IPS DF 6.9 (cell line): Measurements from ENCODE around the gene PLB1.

Source experiments
- DNase-seq: peaks from one replicate; pipeline ENCODE4 v3.0.0-alpha.2; 2013; ENCODE audit warnings: low read depth, low spot score
- H3K27ac ChIP-seq: one replicate; pipeline ENCODE4 v1.5.1; 2013; ENCODE audit warnings: low read length, control low read depth
- H3K27me3 ChIP-seq: 2 replicates; pipeline ENCODE4 v1.6.1; 2013; ENCODE audit warnings: mild to moderate bottlenecking, low read length; ENCODE audit not compliant: control insufficient read depth, insufficient read depth
- H3K36me3 ChIP-seq: 2 replicates; pipeline ENCODE4 v1.6.1; 2013; ENCODE audit warnings: low read length; ENCODE audit not compliant: control insufficient read depth, insufficient read depth
- H3K4me1 ChIP-seq: 2 replicates; pipeline ENCODE4 v1.6.1; 2013; ENCODE audit warnings: low read length; ENCODE audit not compliant: control insufficient read depth, insufficient read depth
- H3K4me3 ChIP-seq: 2 replicates; pipeline ENCODE4 v1.5.1; 2013; ENCODE audit warnings: mild to moderate bottlenecking, low read length
- H3K9me3 ChIP-seq: 2 replicates; pipeline ENCODE4 v1.6.1; 2013; ENCODE audit warnings: low read length, inconsistent platforms; ENCODE audit not compliant: control insufficient read depth, insufficient read depth
- WGBS: extraction: QIAGEN DNeasy Blood & Tissue Kit; methylation state at CpG from one replicate; pipeline ENCODE4 v1.1.7; 2013; ENCODE audit warnings: mixed read lengths, missing lambda C conversion rate; ENCODE audit not compliant: insufficient read length, insufficient coverage; 5-methylcytosine and 5-hydroxymethylcytosine counted together

PLB1 gene

GRCh38 chr2:28586867-28587266, 91.0 kb downstream of the PLB1 start:
- no peak for DNase-seq
- Histone ChIP-seq H3K36me3 (no peaks in the 10 kb centered on the region), H3K27ac (no peak overlapping the region), H3K4me3 (no peak overlapping the region), H3K27me3 (no peaks in the 10 kb centered on the region), H3K4me1 (peaks cover 4% of the 10 kb centered on the region; the same call in 1 of the 2 replicates), H3K9me3 (no peaks in the 10 kb centered on the region)
- no CpG with 5 or more reads among the region's 7 CpGs for WGBS

- no peaks in the 10 kb centered on the region for H3K27me3 ChIP-seq
- no peak for DNase-seq
- H3K27ac ChIP-seq, result no peak overlapping the region
- H3K4me1 ChIP-seq, result peaks cover 2% of the 10 kb centered on the region; the same call in 1 of the 2 replicates
- H3K4me3 ChIP-seq, result no peak overlapping the region
- no CpG with 5 or more reads among the region's 15 CpGs for WGBS
- no peaks in the 10 kb centered on the region for H3K36me3 ChIP-seq
- no peaks in the 10 kb centered on the region for H3K9me3 ChIP-seq
These were observed 91.8 kb downstream of the PLB1 start for GRCh38 chr2:28587526-28588291.

GRCh38 chr2:28588292-28588670, 92.4 kb downstream of the PLB1 start:
- H3K4me3 ChIP-seq, result no peak overlapping the region
- H3K36me3 ChIP-seq, result no peaks in the 10 kb centered on the region
- H3K27ac ChIP-seq, result no peak overlapping the region
- H3K9me3 ChIP-seq, result no peaks in the 10 kb centered on the region
- no peak for DNase-seq
- no peaks in the 10 kb centered on the region for H3K27me3 ChIP-seq
- H3K4me1 ChIP-seq, result peaks cover 2% of the 10 kb centered on the region; the same call in 1 of the 2 replicates
- no CpG with 5 or more reads among the region's 3 CpGs for WGBS

GRCh38 chr2:28589746-28590463, 94.0 kb downstream of the PLB1 start:
- H3K4me3 ChIP-seq, result no peak overlapping the region
- no peaks in the 10 kb centered on the region for H3K4me1 ChIP-seq
- no peaks in the 10 kb centered on the region for H3K36me3 ChIP-seq
- no peaks in the 10 kb centered on the region for H3K27me3 ChIP-seq
- no CpG with 5 or more reads among the region's 15 CpGs for WGBS
- no peak for DNase-seq
- H3K27ac ChIP-seq, result no peak overlapping the region
- H3K9me3 ChIP-seq, result no peaks in the 10 kb centered on the region

- no CpG with 5 or more reads among the region's 13 CpGs for WGBS
- Histone ChIP-seq H3K36me3 (no peaks in the 10 kb centered on the region), H3K9me3 (no peaks in the 10 kb centered on the region), H3K27ac (no peak overlapping the region), H3K4me3 (no peak overlapping the region), H3K27me3 (no peaks in the 10 kb centered on the region), H3K4me1 (no peaks in the 10 kb centered on the region)
- no peak for DNase-seq
These were observed 94.8 kb downstream of the PLB1 start for GRCh38 chr2:28590496-28591301.

GRCh38 chr2:28591711-28592335, 96.0 kb downstream of the PLB1 start:
- Histone ChIP-seq H3K4me3 (no peak overlapping the region), H3K36me3 (no peaks in the 10 kb centered on the region), H3K27me3 (no peaks in the 10 kb centered on the region), H3K4me1 (no peaks in the 10 kb centered on the region), H3K27ac (no peak overlapping the region), H3K9me3 (no peaks in the 10 kb centered on the region)
- no CpG with 5 or more reads among the region's 9 CpGs for WGBS
- DNase-seq, result no peak

- Histone ChIP-seq H3K27me3 (no peaks in the 10 kb centered on the region), H3K4me1 (no peaks in the 10 kb centered on the region), H3K4me3 (no peak overlapping the region), H3K36me3 (no peaks in the 10 kb centered on the region), H3K9me3 (no peaks in the 10 kb centered on the region), H3K27ac (no peak overlapping the region)
- WGBS, result no CpG with 5 or more reads among the region's 3 CpGs
- no peak for DNase-seq
These were observed 96.6 kb downstream of the PLB1 start for GRCh38 chr2:28592481-28592880.

GRCh38 chr2:28593160-28593755, 97.4 kb downstream of the PLB1 start:
- Histone ChIP-seq H3K4me1 (no peaks in the 10 kb centered on the region), H3K9me3 (no peaks in the 10 kb centered on the region), H3K36me3 (no peaks in the 10 kb centered on the region), H3K4me3 (no peak overlapping the region), H3K27me3 (no peaks in the 10 kb centered on the region), H3K27ac (no peak overlapping the region)
- no CpG with 5 or more reads among the region's 11 CpGs for WGBS
- DNase-seq, result no peak

- no peak for DNase-seq
- Histone ChIP-seq H3K27me3 (no peaks in the 10 kb centered on the region), H3K36me3 (no peaks in the 10 kb centered on the region), H3K4me1 (no peaks in the 10 kb centered on the region), H3K9me3 (no peaks in the 10 kb centered on the region), H3K4me3 (no peak overlapping the region), H3K27ac (no peak overlapping the region)
- no CpG with 5 or more reads among the region's 9 CpGs for WGBS
These were observed 98.1 kb downstream of the PLB1 start for GRCh38 chr2:28594000-28594331.
